Immature natural killer cell (primary cell): ENCODE results near the gene PSD2. TPM values are rescaled to one million over a fixed set of nuclear protein-coding genes. Genes with fewer than 3 reads are reported as not detected.
A peak's percentile ranks its signal among the peaks of the same experiment; 100 is the strongest.

Source experiments
- DNase-seq, 3 donors: peaks; one replicate each; pipeline ENCODE4 v3.0.0; 2022; ENCODE audit warnings: mixed read lengths in 1 of 3
- H3K27ac Mint-ChIP-seq, 6 donors: one replicate each; pipeline ENCODE4 v1.8.0; 2020; ENCODE audit warnings: mixed read lengths in 6 of 6, mild to moderate bottlenecking in 5 of 6, inconsistent platforms in 4 of 6, moderate library complexity in 3 of 6
- H3K27me3 Mint-ChIP-seq, 3 donors: one replicate each; pipeline ENCODE4 v1.8.0; 2020 to 2021; ENCODE audit warnings: low read depth in 3 of 3, mild to moderate bottlenecking in 3 of 3, mixed read lengths in 3 of 3, moderate library complexity in 3 of 3, inconsistent platforms in 1 of 3
- H3K36me3 Mint-ChIP-seq, 3 donors: one replicate each; pipeline ENCODE4 v1.8.0; 2020; ENCODE audit warnings: mixed read lengths in 3 of 3, inconsistent platforms in 2 of 3, mild to moderate bottlenecking in 2 of 3
- H3K4me1 Mint-ChIP-seq, 2 donors: one replicate each; pipeline ENCODE4 v1.8.0; 2020; ENCODE audit warnings: inconsistent platforms in 2 of 2, mild to moderate bottlenecking in 2 of 2, mixed read lengths in 2 of 2, moderate library complexity in 1 of 2
- H3K4me3 Mint-ChIP-seq, 5 donors: one replicate each; pipeline ENCODE4 v1.8.0; 2020; ENCODE audit warnings: mild to moderate bottlenecking in 5 of 5, mixed read lengths in 5 of 5, inconsistent platforms in 3 of 5, moderate library complexity in 3 of 5
- H3K9me3 Mint-ChIP-seq, 6 donors: one replicate each; pipeline ENCODE4 v1.8.0; 2020; ENCODE audit warnings: mild to moderate bottlenecking in 6 of 6, mixed read lengths in 6 of 6, inconsistent platforms in 4 of 6, moderate library complexity in 3 of 6
- polyA plus RNA-seq, 3 donors: library from polyadenylated mRNA; unstranded; fragments of 300-500 nt; fragmentation: Illumina TruSeq; gene quantifications; one replicate each; pipeline ENCODE4 v1.2.3, GENCODE V29; 2021

The PSD2 gene
- polyA plus RNA-seq, 3 donors from 2014 or later = 0.14 TPM; not detected in 2

GRCh38 chr5:139847091-139847490 lies 51.5 kb downstream of the PSD2 start:
- H3K27me3 Mint-ChIP-seq = peaks cover 0 to 7% (median 2%) of the 10 kb centered on the region in 3 donors
- peaks cover 15 to 19% of the 10 kb centered on the region in 2 donors for H3K4me1 Mint-ChIP-seq
- H3K36me3 Mint-ChIP-seq = peaks cover 0 to 3% (median 0%) of the 10 kb centered on the region in 3 donors
- DNase-seq = no peak
- peak overlapping the region; percentile 59 to 72 (median 66) for H3K4me3 Mint-ChIP-seq
- H3K9me3 Mint-ChIP-seq = peaks cover 0 to 1% (median 0%) of the 10 kb centered on the region in 6 donors
- H3K27ac Mint-ChIP-seq = peak overlapping the region in 1 of 6 donors; percentile 49

- Mint-ChIP-seq H3K4me3 (peak overlapping the region; percentile 59 to 72 (median 66)), H3K4me1 (peaks cover 15 to 19% of the 10 kb centered on the region in 2 donors), H3K27me3 (peaks cover 0 to 8% (median 2%) of the 10 kb centered on the region in 3 donors), H3K27ac (peak overlapping the region in 3 of 6 donors; percentile 11 to 65 (median 48)), H3K9me3 (peaks cover 0 to 1% (median 0%) of the 10 kb centered on the region in 6 donors), H3K36me3 (no peaks in the 10 kb centered on the region)
- peak; percentile 81 to 88 (median 85) for DNase-seq
These were observed 52.3 kb downstream of the PSD2 start for GRCh38 chr5:139847790-139848507.

- Mint-ChIP-seq H3K4me1 (peaks cover 15 to 19% of the 10 kb centered on the region in 2 donors), H3K27me3 (peaks cover 0 to 8% (median 2%) of the 10 kb centered on the region in 3 donors), H3K4me3 (peak overlapping the region; percentile 78 to 84 (median 82)), H3K9me3 (peaks cover 0 to 1% (median 0%) of the 10 kb centered on the region in 6 donors), H3K27ac (peak overlapping the region; percentile 65 to 91 (median 76)), H3K36me3 (no peaks in the 10 kb centered on the region)
- DNase-seq = peak in 2 of 3 donors; percentile 39 to 41
These were observed 53.0 kb downstream of the PSD2 start for GRCh38 chr5:139848508-139849100.

DNA sequence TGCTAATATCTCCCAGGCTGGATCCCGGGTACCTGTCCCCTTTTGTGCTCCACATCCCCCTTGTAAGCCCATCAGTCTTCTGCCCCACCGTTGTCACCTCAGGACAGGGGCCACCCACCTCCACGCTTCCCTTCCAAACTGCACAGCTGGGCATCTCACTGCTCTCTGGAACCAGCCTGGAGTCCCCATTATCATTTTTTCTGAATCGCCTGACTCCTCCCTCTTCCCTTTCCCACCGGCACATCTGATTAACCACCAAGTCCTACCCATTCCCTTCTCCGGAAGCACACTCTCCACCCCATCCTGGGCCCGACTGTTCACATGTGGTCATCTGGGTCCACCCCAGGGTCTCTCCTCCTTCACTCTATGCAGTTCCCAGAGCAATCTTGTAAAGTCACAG lies 53.9 kb downstream of the PSD2 start:
- Mint-ChIP-seq H3K4me3 (peak overlapping the region; percentile 78 to 84 (median 82)), H3K36me3 (no peaks in the 10 kb centered on the region), H3K27ac (peak overlapping the region; percentile 65 to 89 (median 76)), H3K9me3 (peaks cover 0 to 1% (median 0%) of the 10 kb centered on the region in 6 donors), H3K4me1 (peaks cover 14 to 19% of the 10 kb centered on the region in 2 donors), H3K27me3 (peaks cover 0 to 7% (median 2%) of the 10 kb centered on the region in 3 donors)
- DNase-seq = no peak

DNA sequence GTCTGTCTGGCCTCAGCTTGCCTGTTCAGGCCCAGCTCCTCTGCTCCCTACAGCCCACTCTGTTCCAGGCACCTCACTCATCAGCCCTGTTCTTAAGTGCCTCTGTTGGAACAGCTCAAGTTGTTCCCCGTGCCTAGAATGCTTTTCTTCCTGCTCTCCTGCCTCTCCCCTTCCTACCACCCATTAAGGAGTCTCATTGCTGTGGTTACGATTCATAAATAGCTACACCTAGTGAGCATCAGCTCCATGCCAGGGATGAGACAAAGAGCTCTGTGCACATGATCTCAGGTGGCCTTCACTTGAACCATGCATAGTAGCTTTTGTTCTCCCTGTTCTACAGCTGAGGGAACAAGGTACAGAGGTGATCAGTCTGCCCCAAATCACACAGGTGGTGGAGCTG lies 54.3 kb downstream of the PSD2 start:
- DNase-seq = no peak
- peaks cover 0 to 6% (median 2%) of the 10 kb centered on the region in 3 donors for H3K27me3 Mint-ChIP-seq
- H3K27ac Mint-ChIP-seq = peak overlapping the region; percentile 65 to 89 (median 76)
- H3K9me3 Mint-ChIP-seq = peaks cover 0 to 1% (median 0%) of the 10 kb centered on the region in 6 donors
- peaks cover 12 to 19% of the 10 kb centered on the region in 2 donors for H3K4me1 Mint-ChIP-seq
- peak overlapping the region; percentile 78 to 84 (median 82) for H3K4me3 Mint-ChIP-seq
- no peaks in the 10 kb centered on the region for H3K36me3 Mint-ChIP-seq

- Mint-ChIP-seq H3K36me3 (no peaks in the 10 kb centered on the region), H3K9me3 (peaks cover 0 to 1% (median 0%) of the 10 kb centered on the region in 6 donors), H3K27me3 (peaks cover 0 to 9% (median 2%) of the 10 kb centered on the region in 3 donors), H3K27ac (peak overlapping the region in 4 of 6 donors; percentile 65 to 81 (median 74)), H3K4me3 (peak overlapping the region in 3 of 5 donors; percentile 45 to 84 (median 83)), H3K4me1 (peaks cover 12 to 19% of the 10 kb centered on the region in 2 donors)
- DNase-seq = no peak
These were observed 54.9 kb downstream of the PSD2 start for GRCh38 chr5:139850423-139851016.

GRCh38 chr5:139851558-139851957 lies 56.0 kb downstream of the PSD2 start:
- Mint-ChIP-seq H3K36me3 (no peaks in the 10 kb centered on the region), H3K27ac (no peak overlapping the region), H3K4me3 (no peak overlapping the region), H3K9me3 (peaks cover 0 to 1% (median 0%) of the 10 kb centered on the region in 6 donors), H3K27me3 (peaks cover 0 to 8% (median 2%) of the 10 kb centered on the region in 3 donors), H3K4me1 (peaks cover 12 to 19% of the 10 kb centered on the region in 2 donors)
- DNase-seq = no peak

GRCh38 chr5:139852696-139853095 lies 57.1 kb downstream of the PSD2 start:
- H3K9me3 Mint-ChIP-seq = peaks cover 0 to 1% (median 0%) of the 10 kb centered on the region in 6 donors
- H3K4me3 Mint-ChIP-seq = no peak overlapping the region
- H3K27me3 Mint-ChIP-seq = peaks cover 0 to 8% (median 2%) of the 10 kb centered on the region in 3 donors
- DNase-seq = no peak
- H3K4me1 Mint-ChIP-seq = peaks cover 8 to 14% of the 10 kb centered on the region in 2 donors
- no peak overlapping the region for H3K27ac Mint-ChIP-seq
- no peaks in the 10 kb centered on the region for H3K36me3 Mint-ChIP-seq

- Mint-ChIP-seq H3K36me3 (no peaks in the 10 kb centered on the region), H3K27me3 (peaks cover 0 to 8% (median 2%) of the 10 kb centered on the region in 3 donors), H3K27ac (no peak overlapping the region), H3K4me1 (peaks cover 5 to 8% of the 10 kb centered on the region in 2 donors), H3K4me3 (no peak overlapping the region), H3K9me3 (peaks cover 0 to 1% (median 0%) of the 10 kb centered on the region in 6 donors)
- no peak for DNase-seq
These were observed 58.5 kb downstream of the PSD2 start for GRCh38 chr5:139854029-139854605.

- H3K27ac Mint-ChIP-seq = no peak overlapping the region
These were observed 59.3 kb downstream of the PSD2 start for GRCh38 chr5:139854953-139855352.

DNA sequence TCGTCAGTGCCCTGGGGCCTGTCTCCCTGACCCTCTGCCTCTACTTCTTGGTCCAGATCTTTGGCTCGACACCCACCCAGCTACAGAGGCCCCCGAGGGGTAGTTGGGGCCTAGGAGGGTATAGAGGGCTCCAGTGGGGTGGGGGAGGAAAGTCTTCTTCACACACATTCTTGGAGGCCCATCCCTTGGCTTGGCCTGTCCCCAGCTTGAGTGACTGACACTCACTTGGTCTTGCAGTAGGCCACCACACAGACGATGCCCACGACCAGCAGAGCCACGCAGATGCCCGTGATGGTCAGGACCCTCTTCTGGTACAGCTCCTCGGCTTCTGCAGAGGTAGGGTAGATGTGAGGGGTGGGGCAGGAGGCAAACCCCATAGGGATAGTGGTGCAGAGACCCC lies 59.8 kb downstream of the PSD2 start:
- H3K36me3 Mint-ChIP-seq = no peaks in the 10 kb centered on the region
- H3K27ac Mint-ChIP-seq = no peak overlapping the region
- H3K4me1 Mint-ChIP-seq = no peaks in the 10 kb centered on the region
- H3K9me3 Mint-ChIP-seq = no peaks in the 10 kb centered on the region
- no peak for DNase-seq
- H3K4me3 Mint-ChIP-seq = no peak overlapping the region
- peaks cover 0 to 5% (median 2%) of the 10 kb centered on the region in 3 donors for H3K27me3 Mint-ChIP-seq

More at GRCh38 chr5:139854953-139855352, 59.3 kb downstream of the PSD2 start:
- Mint-ChIP-seq H3K36me3 (no peaks in the 10 kb centered on the region), H3K4me1 (peaks cover 0 to under 1% of the 10 kb centered on the region in 2 donors), H3K4me3 (no peak overlapping the region), H3K9me3 (no peaks in the 10 kb centered on the region), H3K27me3 (peaks cover 0 to 6% (median 2%) of the 10 kb centered on the region in 3 donors)
- DNase-seq = no peak

GRCh38 chr5:139855946-139856540 lies 60.4 kb downstream of the PSD2 start:
- no peak for DNase-seq
- no peaks in the 10 kb centered on the region for H3K4me1 Mint-ChIP-seq
- peaks cover 0 to 5% (median 2%) of the 10 kb centered on the region in 3 donors for H3K27me3 Mint-ChIP-seq
- no peak overlapping the region for H3K4me3 Mint-ChIP-seq
- H3K9me3 Mint-ChIP-seq = no peaks in the 10 kb centered on the region
- no peaks in the 10 kb centered on the region for H3K36me3 Mint-ChIP-seq
- H3K27ac Mint-ChIP-seq = no peak overlapping the region

GRCh38 chr5:139856714-139857113 lies 61.1 kb downstream of the PSD2 start:
- Mint-ChIP-seq H3K36me3 (no peaks in the 10 kb centered on the region), H3K4me1 (no peaks in the 10 kb centered on the region), H3K9me3 (no peaks in the 10 kb centered on the region), H3K27ac (no peak overlapping the region), H3K4me3 (no peak overlapping the region), H3K27me3 (peaks cover 0 to 5% (median 2%) of the 10 kb centered on the region in 3 donors)
- DNase-seq = no peak
